Skin epidermis (tissue), 12 donors: ENCODE results near the gene HAGH.
"Not testable (repeated sequence)": the region's sequence is repeated elsewhere in the genome, so short reads cannot be mapped to it uniquely, and the experiment has no call there.

Experiments
- H3K27ac ChIP-seq, 21 experiments: fragments of 200-600 bp; sonication (generic) in 11 of 21; one replicate each; pipeline ENCODE4 v1.5.0; 2020; ENCODE audit warnings: mild to moderate bottlenecking in 3 of 21, inconsistent platforms in 2 of 21, moderate library complexity in 2 of 21
- H3K4me3 ChIP-seq, 7 experiments: fragments of 200-600 bp; sonication (generic) in 2 of 7; one replicate each; pipeline ENCODE4 v1.5.0; 2020; ENCODE audit warnings: inconsistent platforms in 2 of 7, mild to moderate bottlenecking in 2 of 7, moderate library complexity in 1 of 7

HAGH gene

GRCh38 chr16:1816396-1817275 lies 10.0 kb downstream of the HAGH start:
- no peak overlapping the region for H3K27ac ChIP-seq
- H3K4me3 ChIP-seq: no peak overlapping the region

- Histone ChIP-seq H3K4me3 (no peak overlapping the region), H3K27ac (no peak overlapping the region)
These were observed 11.2 kb downstream of the HAGH start for GRCh38 chr16:1815461-1815860.

- no peak overlapping the region for H3K4me3 ChIP-seq
- H3K27ac ChIP-seq: no peak overlapping the region
These were observed 13.9 kb downstream of the HAGH start for GRCh38 chr16:1812732-1813163.

DNA sequence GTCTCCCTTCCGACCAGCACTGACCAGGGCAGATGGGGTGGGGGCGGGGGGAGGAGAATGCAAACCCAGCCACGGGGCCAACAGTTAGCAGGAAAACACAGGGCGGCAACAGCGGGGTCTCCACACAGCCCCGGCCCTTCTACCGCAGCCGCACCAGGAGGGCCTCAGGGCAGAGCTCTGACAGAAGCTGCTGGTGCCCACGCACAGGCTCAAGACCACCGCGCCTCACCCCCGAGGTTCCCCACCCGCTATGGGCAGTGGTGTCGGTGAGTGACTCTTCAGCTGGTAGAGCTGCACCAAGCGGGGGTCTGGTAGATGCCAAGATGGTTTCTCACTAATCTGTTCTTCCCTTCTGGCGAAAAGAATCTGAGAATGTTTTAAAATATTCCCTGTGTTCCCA lies 16.1 kb downstream of the HAGH start:
- Histone ChIP-seq H3K27ac (no peak overlapping the region), H3K4me3 (no peak overlapping the region)

- Histone ChIP-seq H3K27ac (no peak overlapping the region), H3K4me3 (no peak overlapping the region)
These were observed 16.5 kb downstream of the HAGH start for GRCh38 chr16:1810106-1810505.

GRCh38 chr16:1809281-1809801 lies 17.3 kb downstream of the HAGH start:
- H3K27ac ChIP-seq: no peak overlapping the region
- no peak overlapping the region for H3K4me3 ChIP-seq

GRCh38 chr16:1808691-1809090 lies 17.9 kb downstream of the HAGH start:
- Histone ChIP-seq H3K27ac (no peak overlapping the region), H3K4me3 (no peak overlapping the region)

- no peak overlapping the region for H3K4me3 ChIP-seq
These were observed 19.0 kb downstream of the HAGH start for GRCh38 chr16:1807626-1808025.

DNA sequence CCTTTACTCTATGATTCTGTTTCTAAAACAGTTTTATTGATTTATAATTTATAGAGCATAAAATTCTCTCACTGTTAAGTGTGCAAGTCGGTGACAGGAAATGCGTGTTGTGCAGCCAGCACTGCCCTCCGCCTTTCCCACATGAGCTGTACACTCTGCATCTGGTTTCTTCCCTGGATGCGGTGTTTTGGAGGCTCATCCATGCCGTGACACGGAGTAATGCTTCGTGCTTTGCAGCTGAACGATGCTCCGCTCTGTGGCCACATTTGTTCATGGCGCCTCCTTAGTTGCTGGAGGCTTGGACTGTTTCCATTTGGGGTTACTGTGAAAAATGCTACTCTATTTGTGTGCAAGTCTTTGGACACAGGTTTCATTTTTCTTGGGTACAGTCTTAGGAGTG lies 25.9 kb downstream of the HAGH start:
- H3K27ac ChIP-seq: no peak overlapping the region
- H3K4me3 ChIP-seq: no peak overlapping the region

More at GRCh38 chr16:1807626-1808025, 19.0 kb downstream of the HAGH start:
- H3K27ac ChIP-seq: no peak overlapping the region

GRCh38 chr16:1799263-1799662 lies 27.4 kb downstream of the HAGH start:
- H3K4me3 ChIP-seq, H3K27ac ChIP-seq: not testable (repeated sequence)

DNA sequence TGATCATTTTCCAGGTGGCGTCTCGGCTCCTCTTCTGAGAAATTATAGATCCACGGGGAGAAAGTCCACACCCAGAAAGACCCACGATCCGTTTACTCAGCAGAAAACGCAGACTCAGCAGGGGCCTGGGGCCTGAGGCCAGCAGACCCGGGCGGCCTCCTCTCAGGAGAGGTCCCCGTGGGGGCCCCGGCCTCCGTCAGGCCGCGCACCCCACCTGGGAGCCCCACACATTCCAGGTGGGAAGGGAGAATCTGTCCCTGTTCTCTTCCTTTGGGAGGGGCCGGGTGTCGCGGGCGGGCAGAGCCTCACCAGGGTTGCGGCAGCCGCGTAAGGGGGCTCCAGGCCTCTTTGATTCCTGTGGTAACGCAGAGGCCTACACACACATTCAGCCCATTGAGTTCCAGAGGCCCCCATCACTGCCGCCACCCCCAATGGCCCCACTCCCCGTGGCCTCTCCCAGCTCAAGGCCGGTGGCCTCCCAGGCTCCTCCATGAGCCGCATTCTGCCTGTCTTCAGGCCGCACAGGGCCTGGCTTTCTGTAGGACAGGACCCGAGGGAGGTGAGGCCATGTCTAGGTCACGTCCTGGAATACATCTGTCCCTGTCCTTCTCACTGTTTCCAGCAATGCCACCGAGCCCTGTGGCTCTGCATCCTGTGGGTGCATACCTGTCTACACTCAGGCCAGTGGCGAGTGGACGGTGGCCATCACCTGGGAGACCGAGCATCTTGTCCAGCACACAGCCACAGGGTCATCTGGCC lies 31.5 kb downstream of the HAGH start:
- Histone ChIP-seq H3K27ac (no peak overlapping the region), H3K4me3 (no peak overlapping the region)

DNA sequence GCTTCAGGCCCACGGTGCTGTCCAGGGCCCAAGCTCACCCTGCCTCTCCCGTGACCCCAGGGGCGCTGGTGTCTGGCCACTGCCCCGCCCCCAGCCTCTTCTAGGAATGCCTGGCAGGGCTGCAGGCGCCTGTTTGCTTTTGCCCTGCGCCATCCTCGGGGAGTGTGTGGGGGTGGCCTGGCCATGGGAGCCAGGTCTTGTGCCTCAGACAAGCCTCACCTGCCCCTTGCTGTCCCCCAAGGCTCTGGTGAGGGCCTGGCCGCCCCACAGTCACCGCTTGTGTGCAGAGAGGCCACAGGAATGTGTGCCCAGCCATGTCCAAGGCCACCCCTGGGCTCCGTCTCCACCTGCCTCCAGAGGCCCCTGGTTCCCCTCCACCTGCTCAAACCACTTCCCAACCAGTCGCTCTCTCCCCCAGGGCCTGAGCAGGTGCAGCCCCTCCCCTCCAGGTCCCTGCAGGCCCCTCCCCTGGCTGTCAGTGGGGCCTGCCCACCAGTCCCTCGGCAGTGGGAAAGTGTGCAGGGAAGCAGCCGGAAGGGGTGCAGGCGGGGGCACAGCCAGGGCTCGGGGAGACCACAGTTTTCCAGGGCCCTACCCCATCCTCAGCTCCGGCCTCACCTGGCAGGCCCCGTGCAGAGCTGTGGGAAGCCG lies 32.3 kb downstream of the HAGH start:
- no peak overlapping the region for H3K4me3 ChIP-seq
- no peak overlapping the region for H3K27ac ChIP-seq

DNA sequence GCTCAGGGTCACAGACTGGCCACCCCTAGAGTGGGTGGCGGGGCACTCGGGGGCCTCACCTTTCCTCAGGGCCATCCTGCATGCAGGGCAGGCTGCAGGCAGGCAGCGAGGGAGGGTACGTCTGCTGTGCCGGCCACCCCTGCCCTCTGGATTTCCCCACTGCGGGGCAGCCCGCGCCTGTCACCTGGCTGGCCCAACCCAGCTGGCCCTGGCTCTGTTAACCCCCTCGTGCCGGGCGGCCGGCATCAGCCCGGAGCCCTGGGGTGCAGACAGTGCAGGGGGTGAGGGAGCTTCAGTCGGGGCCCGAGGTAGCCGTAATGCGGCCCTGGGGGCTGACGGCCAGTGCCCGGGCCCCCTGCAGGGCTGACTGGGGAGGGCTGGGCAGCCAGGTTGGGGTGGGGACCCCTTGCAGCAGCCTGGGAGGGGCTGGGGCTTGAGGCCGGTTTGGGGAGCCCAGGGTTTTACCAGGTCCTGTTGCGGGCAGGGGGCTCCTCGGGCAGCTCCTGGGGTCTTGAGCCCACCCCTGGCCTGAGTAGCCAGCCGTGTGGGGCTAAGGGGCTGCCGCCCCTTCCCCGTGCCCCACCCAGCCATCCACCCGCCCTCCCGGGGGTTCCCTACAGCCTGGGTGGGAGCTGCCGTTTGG lies 32.9 kb downstream of the HAGH start, which contains the start of gene IGFALS:
Gene IGFALS (minus strand): TSS at position 128 of the 643 bp plus-strand sequence. CDS start 53 bp downstream, at position 75.
- H3K27ac ChIP-seq: no peak within 1 kb of the TSS
- H3K4me3 ChIP-seq: no peak within 1 kb of the TSS

GRCh38 chr16:1792836-1793577 lies 33.6 kb downstream of the HAGH start:
- H3K4me3 ChIP-seq: no peak overlapping the region
- H3K27ac ChIP-seq: no peak overlapping the region

DNA sequence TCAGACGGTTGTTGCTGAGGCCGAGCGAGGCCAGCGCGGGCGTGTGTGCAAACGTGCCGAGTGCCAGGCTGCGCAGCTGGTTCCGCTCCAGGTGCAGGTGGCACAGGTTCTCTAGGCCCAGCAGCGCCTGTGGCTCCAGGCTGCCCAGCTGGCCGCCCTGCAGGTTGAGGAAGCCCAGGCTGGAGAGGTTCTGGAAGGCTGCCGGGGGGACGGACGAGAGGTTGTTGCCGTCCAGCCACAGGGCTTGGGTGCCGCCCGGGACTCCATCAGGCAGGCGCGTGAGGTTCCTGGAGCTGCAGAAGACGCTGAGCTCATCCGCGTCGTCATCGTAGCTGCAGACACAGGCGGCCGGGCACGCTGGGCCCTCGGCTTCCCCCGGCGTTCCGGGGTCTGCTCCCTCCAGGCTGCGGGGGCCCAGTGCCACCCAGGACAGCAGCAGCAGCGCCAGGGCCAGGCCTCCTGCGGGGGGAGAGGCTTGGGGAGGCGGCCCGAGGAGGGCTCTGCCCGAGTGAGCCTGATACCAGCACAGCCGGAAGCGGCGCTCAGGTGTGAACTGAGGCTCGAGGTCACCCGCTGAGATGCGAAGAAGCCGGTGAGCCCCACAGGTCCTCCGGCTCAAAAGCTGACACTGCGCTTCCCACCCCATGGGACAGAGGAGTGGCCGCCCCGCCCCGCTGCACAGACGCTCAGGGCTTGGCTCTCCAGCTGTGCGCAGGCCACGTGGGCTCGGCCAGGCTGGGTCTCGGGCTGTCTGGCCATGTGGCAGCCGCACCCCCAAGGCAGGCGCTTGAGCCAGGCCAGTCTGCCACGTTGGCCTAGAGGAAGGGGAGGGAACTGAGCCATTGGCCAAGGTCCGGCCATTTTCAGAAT lies 34.4 kb downstream of the HAGH start:
- no peak overlapping the region for H3K27ac ChIP-seq
- H3K4me3 ChIP-seq: no peak overlapping the region

DNA sequence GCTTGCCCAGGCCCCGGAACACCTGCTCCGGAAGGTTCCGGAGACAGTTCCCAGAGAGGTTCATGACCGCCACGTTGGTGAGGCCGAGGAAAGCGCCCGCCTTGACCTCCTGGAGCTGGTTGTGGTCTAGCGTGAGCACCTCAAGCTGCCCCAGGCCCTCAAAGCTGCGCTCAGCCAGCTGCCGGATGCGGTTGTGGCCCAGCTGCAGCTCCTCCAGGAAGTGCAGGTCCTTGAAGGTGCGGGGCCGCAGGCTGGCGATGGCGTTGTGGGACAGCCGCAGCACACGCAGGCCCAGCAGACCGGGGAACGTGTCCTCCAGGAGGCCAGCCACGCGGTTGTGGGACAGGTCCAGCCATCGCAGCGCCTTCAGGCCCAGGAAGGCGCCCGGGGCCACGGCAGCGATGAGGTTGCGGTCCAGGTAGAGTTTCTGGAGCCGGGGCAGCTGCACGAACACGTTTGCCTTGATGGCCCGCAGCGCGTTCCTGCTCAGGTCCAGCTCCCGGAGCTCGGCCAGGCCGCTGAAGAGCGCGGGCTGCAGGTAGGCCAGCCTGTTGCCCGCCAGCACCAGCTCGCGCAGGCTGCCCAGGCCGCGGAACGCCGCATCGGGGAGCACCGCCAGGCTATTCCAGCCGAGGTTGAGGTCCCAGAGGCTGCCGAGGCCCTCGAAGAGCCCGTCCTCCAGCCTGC lies 35.2 kb downstream of the HAGH start:
- no peak overlapping the region for H3K27ac ChIP-seq
- H3K4me3 ChIP-seq: no peak overlapping the region

- Histone ChIP-seq H3K27ac (no peak overlapping the region), H3K4me3 (no peak overlapping the region)
These were observed 35.9 kb downstream of the HAGH start for GRCh38 chr16:1790611-1791255.
